Anterior cingulate cortex (tissue), 58 donors: ENCODE measurements around the gene HNRNPA3.
"Not testable (repeated sequence)": the region's sequence is repeated elsewhere in the genome, so short reads cannot be mapped to it uniquely, and the experiment has no call there.

Experiments
- DNase-seq, 58 donors: peaks; one replicate each; lab custom pipeline; 2025; lab: John Stamatoyannopoulos, UW

Gene HNRNPA3

DNA sequence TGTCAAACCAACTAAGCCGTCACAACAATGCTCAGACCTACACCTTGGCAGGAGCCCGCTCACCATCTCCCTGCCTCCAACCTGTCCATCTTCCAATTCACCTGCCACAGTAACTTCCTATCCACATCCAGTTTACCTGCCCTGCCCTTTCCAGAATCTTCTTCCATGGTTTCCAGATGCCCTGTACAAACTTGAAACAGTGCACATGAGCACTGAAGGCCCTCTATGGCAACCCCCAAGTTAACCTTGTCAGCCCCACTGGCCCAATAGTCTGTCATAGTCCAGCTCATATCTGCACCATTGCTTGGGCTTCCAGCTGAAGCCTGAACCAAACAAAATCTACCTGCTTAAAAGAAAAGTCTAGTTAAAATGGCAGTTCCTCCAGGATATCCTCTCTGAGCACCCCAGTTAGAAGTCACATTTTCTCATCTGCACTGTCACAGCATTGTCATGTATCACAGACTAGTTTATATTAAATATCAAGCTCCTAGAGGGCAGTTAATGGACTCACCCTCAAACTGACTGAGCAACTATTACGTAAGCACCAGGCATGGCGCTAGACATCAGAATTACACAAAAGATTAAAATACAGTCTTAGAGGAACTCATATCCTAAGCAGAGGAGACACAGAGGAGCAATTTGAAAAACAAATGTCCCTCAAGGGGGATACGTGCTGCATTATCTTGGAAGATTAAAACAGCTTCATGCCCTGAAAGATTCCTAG is 40.4 kb downstream of the HNRNPA3 start:
- DNase-seq: no peak

DNA sequence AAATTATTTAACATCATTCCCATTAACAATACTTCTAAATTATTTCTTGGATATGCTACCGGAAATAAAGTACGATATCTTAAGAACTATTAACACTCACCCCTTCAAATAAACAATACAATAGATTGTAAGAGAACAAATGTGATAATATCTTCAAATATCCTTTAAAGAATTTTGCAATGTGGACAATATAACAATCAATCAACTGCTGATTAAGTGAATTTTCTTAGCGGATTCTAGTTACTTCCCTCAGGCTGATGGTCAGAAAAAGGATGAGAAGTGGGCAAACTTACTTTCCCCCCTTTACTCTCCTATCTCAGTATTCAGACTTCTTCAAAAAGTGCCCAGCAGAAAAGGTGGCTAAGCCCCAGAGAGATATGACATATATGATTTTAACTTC is 41.1 kb downstream of the HNRNPA3 start:
- DNase-seq: no peak

DNA sequence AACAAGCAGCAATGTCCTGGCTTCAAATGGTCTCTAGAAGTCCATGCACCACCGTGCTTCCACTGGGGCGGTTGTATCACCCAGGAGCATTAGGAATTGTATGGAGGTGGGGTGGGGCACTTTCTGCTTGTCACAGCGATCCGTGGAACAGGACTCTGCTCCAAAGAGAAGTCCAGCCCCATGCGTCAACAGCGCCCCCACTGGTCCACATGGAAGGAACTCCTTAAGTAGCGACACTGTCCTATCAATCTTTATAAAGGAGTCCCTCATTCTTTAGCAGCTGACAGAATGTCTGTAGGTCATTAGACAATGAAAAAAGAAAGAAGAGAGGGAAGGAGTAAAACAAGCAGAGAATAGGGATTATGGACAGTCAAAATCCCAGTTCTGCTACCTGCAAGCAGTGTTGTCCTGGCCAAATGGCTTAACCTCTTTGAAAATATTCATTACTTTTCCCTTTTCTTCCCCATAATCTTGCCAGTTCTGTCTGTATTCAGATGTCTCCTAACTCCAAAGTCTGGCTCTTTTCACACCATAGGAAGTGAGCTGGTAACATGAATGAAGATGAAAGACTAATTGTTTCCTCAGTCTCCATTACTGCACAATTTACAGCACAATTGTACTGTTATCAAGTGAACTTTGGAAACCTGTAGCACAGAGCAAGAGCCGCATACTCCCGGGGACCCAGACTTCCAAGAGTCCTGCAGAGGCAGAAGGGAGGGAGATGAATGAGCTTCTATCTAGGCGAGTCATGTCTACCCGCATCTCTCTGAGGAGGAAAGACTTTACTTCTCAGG is 42.0 kb downstream of the HNRNPA3 start:
- peak in 21 of 58 donors; percentile 6 to 51 (median 22) for DNase-seq

DNA sequence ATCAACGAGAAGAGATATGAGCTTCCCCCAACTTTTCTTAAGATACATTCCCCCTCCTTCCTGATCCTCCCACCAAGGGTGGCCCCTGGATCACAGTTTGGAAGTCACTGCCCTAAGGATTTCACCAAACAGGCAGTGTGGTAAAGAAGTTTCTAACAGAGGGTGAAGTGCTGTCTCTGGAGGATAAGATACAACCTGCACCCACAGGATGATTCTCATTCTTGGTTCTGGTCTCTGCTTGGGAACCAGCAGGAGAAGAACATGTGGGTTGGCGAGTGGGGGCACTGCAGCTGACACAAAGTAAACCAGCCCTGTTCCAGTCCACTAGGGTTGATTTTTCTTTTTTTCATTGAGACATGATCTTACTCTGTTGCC is 42.6 kb downstream of the HNRNPA3 start:
- DNase-seq: no peak

DNA sequence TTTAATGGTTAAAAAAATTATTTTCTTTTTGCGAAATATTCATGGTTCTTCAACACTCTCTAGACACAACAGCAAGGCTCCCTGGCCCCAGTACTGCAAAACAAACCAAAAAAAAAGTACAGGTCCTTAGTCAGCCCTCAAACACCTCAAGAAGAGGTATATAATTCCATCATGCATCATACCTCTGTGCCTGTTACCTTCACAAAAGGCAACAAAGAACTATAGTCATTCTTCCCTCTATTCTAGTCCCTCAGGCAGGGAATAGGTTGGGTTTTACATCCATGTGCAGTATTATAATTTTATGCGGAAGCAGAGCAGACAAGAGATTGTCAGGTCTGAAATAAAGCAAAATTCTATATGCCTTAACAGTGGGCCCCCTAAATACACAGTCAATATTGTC is 43.4 kb downstream of the HNRNPA3 start:
- no peak for DNase-seq

DNA sequence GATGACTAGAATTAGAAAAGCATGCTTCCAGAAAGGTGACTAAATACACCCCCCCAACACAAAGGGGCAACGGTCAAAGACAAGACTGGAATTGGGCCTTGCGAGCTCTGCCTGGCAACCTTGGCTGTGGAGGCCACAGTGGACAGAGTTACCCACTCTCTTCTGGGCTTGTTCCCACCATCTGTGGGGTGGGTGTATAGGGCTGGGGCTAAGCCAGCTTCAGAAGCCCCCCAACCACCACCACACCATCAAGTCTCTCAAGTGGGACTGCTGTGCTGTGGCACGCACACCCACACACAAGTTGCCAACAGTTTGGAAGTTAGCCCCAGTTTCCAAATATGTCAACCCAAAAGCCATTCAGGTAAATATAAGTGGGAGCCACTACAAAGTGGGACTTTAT is 44.1 kb downstream of the HNRNPA3 start:
- DNase-seq: no peak

DNA sequence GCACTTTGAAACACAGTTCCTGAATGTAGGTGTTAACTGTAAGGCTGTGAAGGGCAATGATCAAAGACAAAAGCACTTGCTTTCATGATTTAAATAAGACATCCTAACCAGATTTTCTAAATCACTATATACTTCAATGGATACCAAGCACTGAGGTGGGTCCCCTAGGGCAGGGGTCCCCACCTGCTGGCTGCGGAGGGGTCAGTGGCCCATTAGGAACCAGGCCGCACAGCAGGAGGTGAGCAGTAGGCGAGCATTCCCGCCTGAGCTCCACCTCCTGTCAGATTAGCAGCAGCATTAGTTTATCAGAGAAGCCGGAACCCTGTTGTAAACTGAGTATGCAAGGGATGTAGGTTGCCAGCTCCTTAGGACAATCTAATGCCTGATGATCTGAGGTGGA is 44.9 kb downstream of the HNRNPA3 start:
- DNase-seq: no peak

DNA sequence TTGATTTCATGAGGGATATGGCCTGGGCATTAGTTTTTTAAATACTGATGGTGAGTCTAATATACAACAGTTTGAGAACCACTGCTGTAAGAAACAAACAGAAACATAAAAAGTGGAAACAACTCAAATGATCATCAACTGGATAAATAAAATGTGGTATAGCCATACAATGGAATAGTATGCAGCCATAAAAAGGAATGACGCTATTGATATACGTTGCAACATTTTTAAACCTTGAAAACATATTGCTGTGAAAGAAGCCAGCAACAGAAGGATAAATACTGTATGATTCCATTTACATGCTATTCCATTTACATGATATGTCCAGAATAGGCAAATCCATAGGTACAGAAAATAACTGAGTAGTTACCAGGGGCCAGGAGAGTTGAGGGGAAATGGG is 45.5 kb downstream of the HNRNPA3 start:
- no peak for DNase-seq

DNA sequence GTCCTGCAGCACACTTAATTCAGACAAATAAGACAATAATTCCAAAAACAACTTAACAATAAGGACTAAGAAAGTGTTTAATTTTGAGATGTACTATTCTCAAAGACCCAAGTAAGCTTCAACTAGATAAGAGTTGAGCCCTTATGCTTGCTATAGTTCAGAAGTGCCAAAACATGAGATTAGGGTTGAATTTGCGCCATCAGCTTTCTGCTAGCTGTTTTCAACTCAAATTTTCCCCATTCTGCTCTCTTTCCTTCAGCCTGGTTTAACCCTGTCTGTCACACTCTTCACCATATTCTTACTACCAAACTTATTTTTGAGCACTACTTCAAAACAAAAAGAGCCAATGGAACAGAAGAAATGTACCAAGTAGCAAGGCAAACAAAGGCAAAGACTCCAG is 47.8 kb downstream of the HNRNPA3 start:
- DNase-seq: no peak

DNA sequence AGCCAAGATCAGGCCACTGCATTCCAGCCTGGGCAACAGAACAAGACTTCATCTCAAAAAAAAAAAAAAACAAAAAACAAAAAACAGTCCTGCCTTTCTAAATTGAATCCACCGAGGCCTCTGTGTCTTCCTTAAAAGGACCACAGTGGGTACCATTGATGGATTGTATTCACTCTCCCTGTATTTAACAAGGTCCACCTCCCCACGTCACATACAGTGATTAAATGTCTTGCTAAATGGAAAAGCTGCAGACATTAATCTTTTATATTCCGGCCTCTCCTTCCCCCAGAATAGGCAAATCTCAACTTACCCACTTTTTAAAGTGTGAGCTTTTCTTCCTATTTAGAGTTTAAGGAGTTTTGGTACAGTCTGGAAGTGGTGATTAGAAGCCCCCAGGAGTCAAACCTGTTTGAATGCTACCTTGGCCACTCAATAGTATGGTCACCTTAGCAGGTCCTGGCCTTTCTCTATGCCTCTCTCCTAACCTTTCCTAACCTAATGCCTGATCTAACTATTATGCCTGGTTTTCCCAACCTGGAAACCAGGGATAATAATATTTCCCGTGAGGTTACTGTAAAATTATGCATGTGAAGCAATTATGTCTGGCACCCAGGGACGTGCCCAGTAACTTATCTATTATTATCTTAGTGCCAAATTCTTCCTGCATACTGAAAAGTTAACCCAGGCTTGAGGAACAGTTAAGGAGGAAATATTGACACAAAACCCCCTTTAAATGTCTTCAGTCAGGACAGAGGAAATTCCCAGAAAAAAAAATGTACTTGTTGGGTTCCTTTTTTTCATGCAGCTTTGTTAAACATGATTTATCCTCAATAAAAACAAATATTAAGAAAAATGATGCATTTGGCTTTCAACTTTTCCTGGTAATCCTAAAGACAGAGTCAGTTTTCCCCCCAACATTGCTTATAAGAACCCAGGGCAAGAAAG is 48.8 kb downstream of the HNRNPA3 start:
- DNase-seq: no peak

DNA sequence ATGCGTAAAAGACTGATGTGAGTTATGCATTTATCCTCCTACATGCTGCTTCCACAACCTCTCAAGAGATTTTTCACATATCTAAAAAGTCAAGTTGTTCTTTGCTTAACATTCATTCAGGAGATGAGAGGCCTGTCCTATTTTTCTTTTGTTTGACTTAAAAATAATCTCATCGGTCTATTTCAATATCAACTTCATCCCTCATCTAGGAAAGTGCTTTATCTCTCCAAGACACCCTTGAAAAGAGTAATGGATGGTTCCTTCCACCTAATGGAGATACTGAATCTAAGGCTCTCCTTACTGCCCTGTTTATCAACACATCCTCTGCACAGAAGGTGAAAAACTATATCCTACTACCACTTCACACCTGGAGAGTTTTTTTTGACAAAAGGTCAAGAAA is 49.5 kb downstream of the HNRNPA3 start:
- DNase-seq: no peak

DNA sequence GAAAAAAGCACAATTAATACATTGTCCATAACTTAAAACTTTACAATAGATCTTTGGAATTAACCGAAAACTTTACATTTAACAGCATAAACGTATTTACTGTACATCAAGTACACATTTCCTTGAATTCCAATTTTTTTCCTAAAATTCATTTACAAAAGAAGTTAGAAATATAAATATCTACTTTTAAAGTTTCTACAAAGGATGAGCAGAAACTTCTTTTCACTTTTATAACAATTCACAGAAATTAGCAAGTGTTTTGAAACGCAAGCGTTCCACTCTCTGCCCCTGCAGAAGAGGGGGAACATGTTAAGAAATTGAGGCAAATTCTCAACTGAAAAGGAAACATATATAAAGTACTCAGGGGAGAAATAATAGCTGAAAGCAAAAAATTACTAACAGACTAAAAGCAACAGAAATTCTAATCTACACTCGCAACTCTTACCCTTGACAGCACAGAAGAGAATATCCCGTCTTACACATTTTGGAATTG is 50.4 kb downstream of the HNRNPA3 start:
- no peak for DNase-seq

DNA sequence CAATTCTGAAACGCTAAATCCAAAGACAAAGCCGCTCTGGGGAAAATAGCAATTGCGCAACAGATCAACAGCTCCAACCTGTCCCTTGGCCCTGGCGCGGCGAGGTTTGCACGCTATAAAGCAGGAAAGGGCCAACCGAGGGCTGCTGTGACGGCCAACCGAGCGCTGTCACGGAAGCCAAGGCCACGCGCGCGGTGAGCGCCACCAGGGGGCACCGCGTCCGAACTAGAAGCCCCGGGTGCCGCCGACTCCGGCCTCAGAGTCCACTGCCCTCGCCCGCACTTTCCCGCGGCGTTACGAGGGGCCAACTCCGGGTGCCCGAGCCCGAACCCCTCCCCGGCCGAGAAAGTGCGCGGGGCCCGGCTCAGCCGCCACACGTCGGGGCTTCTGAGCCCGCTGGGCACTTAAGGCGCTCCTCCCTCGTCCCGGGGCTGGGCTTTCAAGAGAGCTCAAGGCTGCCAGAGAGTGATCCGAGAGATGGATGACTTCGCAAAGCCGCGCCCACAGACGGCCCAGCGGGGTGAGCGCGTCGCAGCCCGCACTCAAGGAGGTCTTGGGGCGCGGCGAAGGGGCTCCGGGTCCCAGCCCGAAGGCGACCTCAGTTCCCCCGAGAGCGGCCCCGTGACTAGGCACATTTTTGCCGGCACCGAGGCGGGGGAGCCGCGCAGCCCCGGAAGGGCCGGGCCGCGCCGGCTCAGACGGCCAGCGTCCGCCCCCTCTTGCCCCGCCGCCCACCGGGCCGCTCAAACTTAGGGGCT is 51.0 kb downstream of the HNRNPA3 start:
- DNase-seq: peak; percentile 55 to 98 (median 92)

DNA sequence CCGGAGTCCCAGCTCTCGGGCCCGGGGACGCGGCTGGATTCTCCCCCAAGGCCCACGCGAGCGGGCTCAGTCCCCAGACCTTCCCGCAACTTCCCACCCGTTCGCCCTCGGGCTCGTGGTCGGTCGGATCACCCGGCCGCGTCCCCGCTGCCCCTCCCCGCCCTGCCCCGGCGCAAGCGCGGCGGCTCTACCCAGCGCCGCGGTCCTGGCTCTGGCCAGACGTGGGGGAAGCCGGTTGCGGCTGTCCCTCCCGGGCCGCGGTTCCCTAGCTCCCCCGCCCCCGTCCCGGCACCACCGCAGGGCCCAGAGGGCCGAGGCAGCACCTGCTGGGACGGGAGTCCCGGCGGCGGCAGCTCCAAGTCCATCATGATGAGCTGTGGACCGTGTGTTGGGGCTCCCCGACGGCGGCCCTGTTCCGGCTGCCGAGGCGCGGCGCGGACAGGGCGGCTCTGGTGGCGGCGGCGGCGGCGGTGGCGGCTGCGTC is 51.7 kb downstream of the HNRNPA3 start:
- peak in 9 of 58 donors; percentile 39 to 78 (median 62) for DNase-seq

DNA sequence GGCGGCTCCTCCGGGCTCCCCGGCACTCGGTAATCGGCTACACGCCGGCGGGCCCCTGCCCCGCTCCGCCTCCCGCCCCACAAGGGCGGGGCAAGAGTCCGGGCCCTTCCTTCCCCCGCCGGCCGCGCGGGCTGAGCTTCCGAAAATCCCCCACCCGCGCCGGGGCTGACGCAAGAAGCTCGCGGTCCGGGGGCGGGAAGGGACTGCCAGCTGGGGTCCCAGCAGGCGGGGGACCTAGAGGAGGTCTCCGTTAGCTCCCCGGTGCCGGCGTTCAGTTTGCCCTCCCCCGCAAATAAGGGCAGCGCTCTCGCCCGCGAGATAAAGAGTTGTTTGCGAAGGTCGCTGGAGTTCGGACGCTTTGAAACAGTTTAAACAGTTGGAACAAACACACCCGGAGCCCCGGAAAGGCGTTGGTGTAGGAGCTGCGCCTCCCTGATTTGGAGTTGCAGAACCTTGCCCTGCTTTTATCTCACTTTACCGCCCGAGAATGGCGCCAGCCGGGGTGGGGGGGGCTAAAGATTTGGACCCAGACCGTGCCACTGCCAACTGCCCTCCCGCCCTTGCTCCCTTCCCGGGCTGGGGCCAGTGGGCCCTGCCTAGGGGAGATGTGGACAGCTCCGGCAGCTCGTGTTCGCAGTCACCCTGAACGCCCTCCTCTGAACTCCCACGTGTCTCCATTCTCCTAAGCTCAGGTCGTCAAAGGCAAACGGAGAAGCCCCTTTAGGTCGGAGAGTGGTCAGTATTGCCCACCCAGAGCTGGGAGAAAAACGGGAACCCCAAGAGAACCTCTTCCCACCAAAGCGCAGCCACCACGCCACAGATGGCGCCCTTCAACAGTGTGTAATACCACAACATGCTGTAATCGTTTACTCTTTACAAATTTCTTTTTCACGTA is 52.3 kb downstream of the HNRNPA3 start, which contains the start of gene NFE2L2:
NFE2L2 (minus strand) TSS at position 35 of the 895 bp plus-strand sequence. CDS start 151 bp downstream, outside the sequence.
- DNase-seq: peak; percentile 55 to 94 (median 86)

DNA sequence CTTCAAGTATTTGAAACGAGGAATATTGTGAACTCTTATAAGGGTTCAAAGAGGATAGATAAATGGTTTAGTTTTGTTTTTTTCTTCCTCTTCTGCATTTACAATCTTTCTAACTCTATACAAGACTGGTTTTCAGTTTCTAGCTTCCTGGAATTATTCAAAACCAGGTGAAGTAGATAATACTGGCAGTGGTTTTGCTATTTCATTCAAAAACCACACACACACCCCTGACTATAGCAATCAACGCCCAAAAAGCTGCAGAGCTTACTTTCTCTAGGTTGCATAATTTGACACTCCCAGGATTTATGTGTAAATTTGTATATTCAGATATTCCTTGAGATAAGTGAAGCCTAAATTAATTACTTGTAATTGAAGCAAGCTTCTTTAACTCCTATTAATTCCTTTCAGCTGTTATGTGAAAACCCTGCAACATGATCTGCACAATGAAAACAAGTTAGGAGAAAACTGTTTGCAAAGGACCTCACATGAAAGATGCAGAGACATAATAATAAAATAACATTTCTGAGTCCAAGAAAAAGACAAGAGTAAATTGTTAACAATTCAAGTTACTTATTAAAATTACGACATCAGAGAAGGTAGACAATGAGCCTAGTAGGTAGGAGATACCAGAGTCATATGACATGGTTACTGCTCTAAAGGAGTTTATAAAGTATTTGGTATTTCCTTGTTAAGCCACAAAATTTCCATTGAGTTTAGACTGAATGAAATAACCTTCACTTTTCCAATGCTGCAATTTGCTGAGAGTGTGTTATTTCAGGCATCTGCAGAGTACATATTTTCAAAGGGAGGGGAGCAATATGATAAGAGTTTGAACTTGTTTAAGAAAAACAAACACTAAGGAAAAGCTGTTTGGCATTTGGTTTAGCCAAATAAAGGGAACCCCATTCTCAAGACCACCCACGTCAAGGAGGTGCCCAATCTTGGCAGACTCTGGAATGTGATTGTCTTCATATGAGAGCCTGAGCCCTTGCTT is 53.5 kb downstream of the HNRNPA3 start:
- DNase-seq: no peak

DNA sequence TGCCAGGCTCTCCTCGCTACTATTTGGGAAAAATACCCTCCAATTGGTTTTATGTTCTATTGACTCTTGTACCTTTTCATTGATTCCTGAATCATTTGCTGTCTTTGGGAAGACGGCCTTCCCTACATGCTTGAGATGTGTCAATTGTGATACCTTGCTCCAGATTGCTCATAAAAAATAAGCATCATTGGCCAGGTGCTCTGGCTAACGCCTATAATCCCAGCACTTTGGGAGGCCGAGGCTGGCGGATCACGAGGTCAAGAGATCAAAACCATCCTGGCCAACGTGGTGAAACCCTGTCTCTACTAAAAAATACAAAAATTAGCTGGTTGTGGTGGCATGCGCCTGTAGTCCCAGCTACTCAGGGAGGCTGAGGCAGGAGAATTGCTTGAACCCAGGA is 54.4 kb downstream of the HNRNPA3 start:
- DNase-seq: not testable (repeated sequence)
